Small intestine (tissue), 7 donors: ENCODE data around the gene RBPMS2. TPM values are rescaled to one million over a fixed set of nuclear protein-coding genes. Genes with fewer than 3 reads are reported as not detected.

Experiments used
- DNase-seq, 2 donors: peaks; one replicate each; pipeline versions ENCODE4 v3.0.0 to v3.0.0-alpha.2; 2013
- FAIRE-seq: peaks from 2 replicates; lab custom pipeline; 2012; peaks lifted over from hg19 to GRCh38; lab: Jason Lieb, UNC
- H3K27ac ChIP-seq, 3 donors: one replicate each; pipeline ENCODE4 v1.5.1; 2013; ENCODE audit warnings: low read length in 2 of 3, mild to moderate bottlenecking in 2 of 3, control low read depth in 1 of 3, inconsistent platforms in 1 of 3, low read depth in 1 of 3, moderate library complexity in 1 of 3
- H3K27me3 ChIP-seq, 3 donors: one replicate each; pipeline ENCODE4 v1.6.1; 2013; ENCODE audit warnings: low read length in 3 of 3, inconsistent platforms in 1 of 3; ENCODE audit not compliant: control insufficient read depth in 3 of 3, insufficient read depth in 3 of 3
- H3K36me3 ChIP-seq, 3 donors: one replicate each; pipeline ENCODE4 v1.6.1; 2013; ENCODE audit warnings: low read length in 3 of 3, inconsistent platforms in 1 of 3, low read depth in 1 of 3, mild to moderate bottlenecking in 1 of 3, moderate library complexity in 1 of 3; ENCODE audit not compliant: control insufficient read depth in 3 of 3, insufficient read depth in 2 of 3
- H3K4me1 ChIP-seq, 3 donors: one replicate each; pipeline ENCODE4 v1.6.1; 2013; ENCODE audit warnings: low read length in 2 of 3, inconsistent platforms in 1 of 3, low read depth in 1 of 3, mild to moderate bottlenecking in 1 of 3, moderate library complexity in 1 of 3; ENCODE audit not compliant: control insufficient read depth in 3 of 3, insufficient read depth in 2 of 3
- H3K4me3 ChIP-seq, 3 donors: one replicate each; pipeline ENCODE4 v1.5.1; 2013; ENCODE audit warnings: low read length in 3 of 3, control low read depth in 1 of 3, inconsistent platforms in 1 of 3, low read depth in 1 of 3, mild to moderate bottlenecking in 1 of 3, moderate library complexity in 1 of 3
- H3K9me3 ChIP-seq, 2 donors: one replicate each; pipeline ENCODE4 v1.6.1; 2013; ENCODE audit warnings: low read depth in 1 of 2, low read length in 1 of 2; ENCODE audit not compliant: control insufficient read depth in 2 of 2, insufficient read depth in 1 of 2
- WGBS, 3 donors: extraction: QIAGEN DNeasy Blood & Tissue Kit; methylation state at CpG; one replicate each; pipeline ENCODE4 v1.1.7; 2013; 5-methylcytosine and 5-hydroxymethylcytosine counted together
- polyA plus RNA-seq, 4 donors: library from polyadenylated mRNA; stranded (reverse) in 3 of 4; unstranded in 1 of 4; fragments of 200-250 nt in 3 of 4; fragments of 120-200 nt in 1 of 4; gene quantifications; one replicate each; pipeline versions ENCODE4 v1.2.1 to v1.2.3, GENCODE V29; 2013
- donor health status: healthy with polysubstance abuse.
- donor health status: control.
- donor health status: control.
- donor health status: Bipolar disorder and iron deficiency.
- donor health status: healthy.

The RBPMS2 gene
- polyA plus RNA-seq, 4 donors, result 1.6 to 5.1 (median 4.1) TPM; not detected in 1

- Histone ChIP-seq H3K9me3 (no peaks in the 10 kb centered on the region), H3K27me3 (peaks cover 0 to 11% (median 0%) of the 10 kb centered on the region in 3 donors), H3K27ac (no peak overlapping the region), H3K4me3 (no peak overlapping the region), H3K4me1 (no peaks in the 10 kb centered on the region), H3K36me3 (no peaks in the 10 kb centered on the region)
- FAIRE-seq (no peak), DNase-seq (no peak)
- WGBS, 3 donors, result 86 to 92% (median 90%) methylated on average over 10 of the region's 10 CpGs
Measured at GRCh38 chr15:64755427-64755940, 19.9 kb downstream of the RBPMS2 start.

- H3K9me3 ChIP-seq, result no peaks in the 10 kb centered on the region
- H3K4me3 ChIP-seq, result no peak overlapping the region
- WGBS, 3 donors, result 67 to 74% (median 69%) methylated on average over 14 of the region's 14 CpGs
- FAIRE-seq (no peak), DNase-seq (no peak)
- H3K4me1 ChIP-seq, result no peaks in the 10 kb centered on the region
- H3K27ac ChIP-seq, result no peak overlapping the region
- H3K27me3 ChIP-seq, result peaks cover 0 to 16% (median 0%) of the 10 kb centered on the region in 3 donors
- H3K36me3 ChIP-seq, result no peaks in the 10 kb centered on the region
Measured at GRCh38 chr15:64754663-64755426, 20.5 kb downstream of the RBPMS2 start.

GRCh38 chr15:64753480-64754185 is 21.8 kb downstream of the RBPMS2 start:
- Histone ChIP-seq H3K27me3 (peaks cover 0 to 19% (median 0%) of the 10 kb centered on the region in 3 donors), H3K27ac (no peak overlapping the region), H3K36me3 (peaks cover 0 to 2% (median 0%) of the 10 kb centered on the region in 3 donors), H3K9me3 (no peaks in the 10 kb centered on the region), H3K4me1 (no peaks in the 10 kb centered on the region), H3K4me3 (no peak overlapping the region)
- WGBS, 3 donors, result 74 to 81% (median 80%) methylated on average over 16 of the region's 16 CpGs
- DNase-seq (no peak), FAIRE-seq (no peak)

GRCh38 chr15:64751464-64751863 is 23.9 kb downstream of the RBPMS2 start:
- Histone ChIP-seq H3K36me3 (peaks cover 0 to 11% (median 0%) of the 10 kb centered on the region in 3 donors), H3K27ac (no peak overlapping the region), H3K4me1 (no peaks in the 10 kb centered on the region), H3K4me3 (no peak overlapping the region), H3K27me3 (peaks cover 0 to 19% (median 0%) of the 10 kb centered on the region in 3 donors), H3K9me3 (no peaks in the 10 kb centered on the region)
- 62 to 86% (median 76%) methylated on average over 13 of the region's 13 CpGs for WGBS, 3 donors
- no peak for DNase-seq
- FAIRE-seq, result no peak

GRCh38 chr15:64749999-64750657 is 25.3 kb downstream of the RBPMS2 start:
- Histone ChIP-seq H3K4me1 (no peaks in the 10 kb centered on the region), H3K36me3 (peaks cover 0 to 11% (median 0%) of the 10 kb centered on the region in 3 donors), H3K4me3 (no peak overlapping the region), H3K27me3 (peaks cover 0 to 19% (median 0%) of the 10 kb centered on the region in 3 donors), H3K27ac (no peak overlapping the region), H3K9me3 (no peaks in the 10 kb centered on the region)
- no peak for DNase-seq
- FAIRE-seq, result no peak
- WGBS, 3 donors, result 68 to 72% (median 72%) methylated on average over 21 of the region's 21 CpGs

- no peak overlapping the region for H3K4me3 ChIP-seq
- H3K27me3 ChIP-seq, result peaks cover 0 to 15% (median 0%) of the 10 kb centered on the region in 3 donors
- peaks cover 0 to 11% (median 0%) of the 10 kb centered on the region in 3 donors for H3K36me3 ChIP-seq
- FAIRE-seq (no peak), DNase-seq (peak in 1 of 2 donors; percentile 25)
- H3K9me3 ChIP-seq, result no peaks in the 10 kb centered on the region
- peak overlapping the region in 1 of 3 donors; percentile 4 for H3K27ac ChIP-seq
- no peaks in the 10 kb centered on the region for H3K4me1 ChIP-seq
- WGBS, 3 donors, result 58 to 77% (median 63%) methylated on average over 11 of the region's 11 CpGs
Measured at GRCh38 chr15:64749167-64749566, 26.2 kb downstream of the RBPMS2 start.

GRCh38 chr15:64748251-64748650 is 27.1 kb downstream of the RBPMS2 start:
- Histone ChIP-seq H3K4me1 (no peaks in the 10 kb centered on the region), H3K27me3 (peaks cover 0 to 15% (median 0%) of the 10 kb centered on the region in 3 donors), H3K27ac (no peak overlapping the region), H3K4me3 (no peak overlapping the region), H3K36me3 (peaks cover 0 to 11% (median 0%) of the 10 kb centered on the region in 3 donors), H3K9me3 (no peaks in the 10 kb centered on the region)
- WGBS, 3 donors, result 91 to 98% (median 95%) methylated on average over 9 of the region's 9 CpGs
- FAIRE-seq, result no peak
- DNase-seq, result no peak

- FAIRE-seq (no peak), DNase-seq (no peak)
- Histone ChIP-seq H3K9me3 (no peaks in the 10 kb centered on the region), H3K4me1 (no peaks in the 10 kb centered on the region), H3K27me3 (peaks cover 0 to 13% (median 0%) of the 10 kb centered on the region in 3 donors), H3K4me3 (no peak overlapping the region), H3K27ac (no peak overlapping the region), H3K36me3 (peaks cover 0 to 11% (median 0%) of the 10 kb centered on the region in 3 donors)
- 83 to 89% (median 87%) methylated on average over 9 of the region's 9 CpGs for WGBS, 3 donors
Measured at GRCh38 chr15:64747578-64747977, 27.8 kb downstream of the RBPMS2 start.
